Ammon's horn (tissue), 1 donor: ENCODE measurements around the gene RAMP1.
"Not testable (repeated sequence)": the region's sequence is repeated elsewhere in the genome, so short reads cannot be mapped to it uniquely, and the experiment has no call there.

ENCODE experiments used
- DNase-seq: peaks from one replicate; pipeline ENCODE4 v3.0.0-alpha.2; 2016; ENCODE audit warnings: low spot score

The RAMP1 gene

GRCh38 chr2:237917696-237918374 lies 58.4 kb downstream of the RAMP1 start:
- DNase-seq, result no peak

DNA sequence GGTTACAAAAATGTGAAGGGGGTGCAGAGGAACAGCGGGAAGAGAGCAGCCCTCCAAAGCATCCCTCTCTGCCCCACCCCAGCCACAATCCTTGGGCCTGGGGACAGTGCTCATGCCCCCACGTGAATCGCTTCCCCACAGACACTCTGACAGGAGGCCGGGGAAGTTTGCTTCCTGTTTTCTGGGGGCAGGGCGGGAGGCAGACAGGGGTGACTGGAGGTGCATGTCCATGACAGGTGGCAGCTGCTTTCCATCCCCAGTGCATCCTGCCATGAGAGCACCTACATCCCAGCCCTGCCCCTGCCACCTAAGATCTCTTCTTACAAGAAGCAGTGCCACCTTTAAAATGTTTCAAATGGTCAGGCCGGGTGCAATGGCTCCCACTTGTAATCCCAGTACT lies 60.2 kb downstream of the RAMP1 start:
- no peak for DNase-seq

DNA sequence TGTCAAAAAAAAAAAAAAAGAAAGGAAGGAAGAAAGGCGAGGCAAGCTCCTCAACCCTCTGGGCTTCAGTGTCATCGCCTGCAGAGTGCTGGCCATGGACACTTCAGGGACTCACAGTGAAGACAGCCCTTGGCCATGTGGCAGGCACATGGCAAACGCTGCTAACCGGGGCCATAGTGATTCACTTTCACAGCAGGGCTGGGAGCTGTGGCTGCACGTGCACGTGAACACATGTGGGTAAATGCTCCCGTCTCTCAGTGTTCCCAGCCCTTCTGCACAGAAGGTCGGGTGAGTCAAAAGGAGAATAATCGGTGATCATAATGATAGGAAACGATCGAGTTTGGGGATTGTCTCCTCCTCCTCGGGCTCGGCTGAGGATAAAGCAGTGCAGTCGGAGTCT lies 61.2 kb downstream of the RAMP1 start:
- no peak for DNase-seq

- DNase-seq, result no peak
These were observed 62.6 kb downstream of the RAMP1 start for GRCh38 chr2:237921967-237922492.

DNA sequence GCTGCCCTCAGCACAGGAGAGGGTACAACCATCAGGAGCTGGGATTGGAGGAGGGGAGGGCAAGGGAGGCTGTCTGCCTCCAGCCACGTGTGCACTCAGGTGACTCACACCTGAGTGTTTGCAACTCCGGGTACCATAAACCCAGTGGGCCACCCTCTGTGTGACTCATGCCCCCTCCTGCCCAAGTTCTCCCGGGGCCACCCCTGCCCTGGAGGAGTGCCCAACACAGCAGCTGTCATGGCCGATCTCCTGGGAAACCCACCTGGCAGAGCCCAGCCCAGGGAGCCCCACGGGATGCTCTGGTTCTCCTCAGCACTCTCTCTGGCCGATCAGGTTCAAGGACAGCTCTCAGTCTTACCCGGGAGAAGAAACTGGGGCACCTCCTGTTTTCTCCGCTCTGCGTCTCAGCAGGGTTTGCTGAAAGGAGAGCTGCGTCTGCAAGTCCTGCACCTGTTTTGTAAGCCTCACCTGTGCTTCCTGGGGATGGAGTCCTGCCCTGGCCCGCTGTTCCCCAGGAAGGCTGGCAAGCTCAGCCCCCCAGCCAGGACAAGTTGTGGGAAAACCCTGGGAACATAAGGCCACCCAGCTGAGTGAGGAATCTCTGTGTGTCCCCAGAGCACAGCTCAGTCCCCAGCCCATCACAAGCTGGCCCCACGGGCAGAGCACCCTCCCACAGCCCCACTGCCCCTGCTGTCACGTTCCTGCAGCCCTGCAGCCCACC lies 63.4 kb downstream of the RAMP1 start:
- DNase-seq, result no peak

GRCh38 chr2:237923481-237924163 lies 64.2 kb downstream of the RAMP1 start:
- no peak for DNase-seq

DNA sequence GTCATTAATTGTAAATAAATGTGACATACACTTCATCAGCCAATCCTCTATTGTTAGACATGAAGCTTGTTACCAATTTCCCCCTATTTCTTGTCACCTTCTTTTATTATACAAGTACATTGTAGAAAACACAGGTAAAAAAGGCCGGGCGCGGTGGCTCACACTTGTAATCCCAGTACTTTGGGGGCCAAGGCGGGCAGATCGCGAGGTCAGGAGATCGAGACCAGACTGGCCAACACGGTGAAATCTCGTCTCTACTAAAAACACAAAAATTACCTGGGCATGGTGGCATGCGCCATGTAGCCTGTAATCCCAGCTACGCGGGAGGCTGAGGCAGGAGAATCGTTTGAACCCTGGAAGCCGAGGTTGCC lies 64.7 kb downstream of the RAMP1 start:
- DNase-seq, result no peak

DNA sequence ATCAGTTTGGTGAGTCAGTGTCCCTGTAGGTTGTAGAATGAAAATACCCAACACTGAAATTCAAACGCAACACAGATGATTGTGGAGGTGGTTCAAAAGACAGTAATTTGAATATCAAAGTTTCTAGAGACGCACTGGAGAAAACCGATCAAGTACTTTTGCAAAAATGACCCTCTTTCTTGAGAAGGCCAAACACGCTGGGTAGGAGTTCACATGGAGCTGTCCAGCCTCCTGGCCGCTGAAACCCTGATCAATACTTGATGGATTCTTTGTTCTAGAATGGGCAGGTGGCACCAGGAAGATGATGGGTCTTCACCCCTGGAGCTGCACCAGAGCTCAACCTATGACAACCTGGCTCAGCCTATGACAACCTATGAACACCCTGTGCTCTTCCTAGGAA lies 67.7 kb downstream of the RAMP1 start:
- DNase-seq, result peak; percentile 38

GRCh38 chr2:237927986-237928385 lies 68.6 kb downstream of the RAMP1 start:
- DNase-seq, result no peak

DNA sequence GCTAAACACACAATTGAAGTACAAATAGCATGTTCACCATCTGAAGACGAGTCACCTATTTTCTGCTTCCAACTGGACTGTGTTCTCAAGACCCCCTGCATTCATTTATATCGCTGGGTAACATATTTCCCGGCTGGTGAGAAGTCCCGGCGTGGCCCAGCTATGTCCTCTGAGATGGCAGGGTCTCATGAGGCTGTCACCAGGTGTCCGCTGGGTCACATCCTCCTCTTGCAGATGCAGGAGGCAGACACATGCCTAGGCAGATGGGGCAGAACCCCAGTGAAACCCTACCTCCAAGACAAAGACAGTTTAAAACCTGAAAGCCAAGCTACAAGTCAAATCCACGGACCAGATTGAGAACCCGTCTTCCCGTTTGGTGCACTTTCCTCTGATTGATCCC lies 70.6 kb downstream of the RAMP1 start:
- DNase-seq, result no peak

- DNase-seq, result peak; percentile 71
These were observed 71.8 kb downstream of the RAMP1 start for GRCh38 chr2:237931205-237931721.

DNA sequence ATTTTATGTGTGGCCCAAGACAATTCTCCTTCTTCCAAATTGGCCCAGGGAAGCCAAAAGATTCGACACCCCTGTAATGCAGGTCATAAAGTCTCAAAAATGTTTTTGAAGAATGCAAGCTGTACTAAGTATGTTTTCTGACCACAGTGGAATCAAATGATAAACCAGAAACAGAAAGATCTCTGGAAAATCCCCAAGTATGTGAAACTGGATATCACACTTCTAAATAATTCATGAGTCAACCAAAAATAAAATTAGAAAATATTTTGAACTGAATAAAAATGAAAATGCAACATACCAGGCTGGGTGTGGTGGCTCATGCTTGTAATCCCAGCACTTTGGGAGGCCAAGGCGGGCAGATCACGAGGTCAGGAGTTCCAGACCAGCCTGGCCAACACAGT lies 73.3 kb downstream of the RAMP1 start:
- DNase-seq, result no peak

DNA sequence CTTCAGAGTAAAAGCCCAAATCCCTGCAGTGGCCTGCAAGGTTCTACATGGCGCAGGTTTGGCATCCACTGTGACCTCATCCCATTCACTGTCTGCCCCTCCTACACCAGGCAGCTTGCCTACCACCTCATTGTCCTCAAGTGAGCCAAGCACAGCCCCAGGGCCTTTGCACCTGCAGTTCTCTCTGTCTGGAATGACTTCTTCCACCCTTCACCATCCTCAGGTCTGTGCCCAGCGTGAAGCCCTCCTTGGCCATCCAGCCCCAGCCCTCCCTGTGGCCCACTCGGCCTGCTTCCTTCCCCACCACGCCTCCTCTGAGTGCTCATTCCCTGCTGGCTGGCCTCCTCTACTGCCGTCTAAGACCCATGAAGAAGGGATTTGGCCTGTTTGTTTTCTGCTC lies 74.8 kb downstream of the RAMP1 start:
- no peak for DNase-seq

DNA sequence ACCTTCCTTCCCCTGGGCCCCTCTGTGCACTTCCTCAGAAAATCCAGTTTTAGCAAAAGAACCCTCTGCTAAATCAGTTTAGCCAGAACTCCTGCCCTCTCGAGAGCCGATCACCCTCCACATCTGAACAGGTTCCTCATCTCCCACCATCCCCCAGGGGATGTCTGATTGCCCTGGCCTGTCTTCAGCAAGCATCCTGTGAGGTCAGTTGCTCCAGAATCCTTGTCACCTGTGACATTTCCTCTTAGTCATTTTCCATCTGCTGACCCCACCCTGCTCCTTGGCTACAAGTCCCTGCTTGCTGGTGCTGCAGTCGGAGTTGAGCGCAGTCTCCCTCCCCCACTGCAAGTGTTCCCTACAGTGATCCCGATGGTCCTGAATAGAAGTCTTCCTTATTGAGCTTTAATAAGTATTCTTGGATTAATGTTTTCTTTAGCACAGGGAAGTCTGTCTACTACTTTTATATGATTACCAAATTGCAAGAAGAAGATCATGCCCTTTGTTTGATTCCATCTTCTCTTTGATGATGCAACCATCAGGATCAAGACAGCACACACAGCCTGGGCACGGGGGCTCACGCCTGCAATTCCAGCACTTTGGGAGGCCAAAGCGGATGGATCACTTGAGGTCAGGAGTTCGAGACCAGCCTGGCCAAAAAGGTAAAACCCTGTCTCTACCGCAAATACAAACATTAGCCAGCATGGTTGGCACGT lies 76.5 kb downstream of the RAMP1 start:
- no peak for DNase-seq

DNA sequence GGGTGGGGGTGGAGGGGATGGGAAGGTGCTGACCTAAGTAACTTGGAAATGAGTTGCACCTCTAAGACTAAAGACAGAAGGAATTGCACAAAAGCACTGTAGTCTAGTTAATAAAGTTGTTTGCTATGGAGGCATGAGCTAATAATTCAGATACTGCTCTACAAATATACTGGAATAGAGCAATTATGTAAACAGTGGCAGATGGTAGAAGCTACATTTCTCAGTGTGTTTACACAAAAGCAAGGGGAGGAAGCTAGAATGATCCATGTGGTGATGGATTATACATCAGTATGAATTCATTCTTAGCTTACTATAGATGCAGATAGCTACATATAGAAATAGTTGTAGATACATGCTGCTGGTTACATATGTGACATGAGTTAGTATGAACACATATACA lies 79.8 kb downstream of the RAMP1 start:
- no peak for DNase-seq

DNA sequence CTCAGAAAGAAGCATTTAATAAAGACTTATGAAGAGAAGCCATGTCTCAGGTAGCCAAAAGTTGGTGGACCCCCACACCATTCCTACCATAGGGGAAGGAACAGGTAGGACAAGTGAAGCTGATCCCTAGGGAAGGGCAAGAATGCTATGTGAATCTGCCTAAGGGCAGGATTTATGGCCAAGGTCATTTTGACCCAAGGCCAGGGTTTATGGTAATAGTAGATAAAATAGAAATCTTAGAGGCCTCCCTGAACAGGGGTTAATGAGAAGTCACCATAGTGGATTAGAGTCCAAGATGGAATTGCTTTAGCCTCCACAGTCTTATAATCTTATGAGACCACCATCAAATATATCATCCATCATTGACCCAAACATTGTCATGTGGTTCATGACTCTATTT lies 81.4 kb downstream of the RAMP1 start:
- no peak for DNase-seq

DNA sequence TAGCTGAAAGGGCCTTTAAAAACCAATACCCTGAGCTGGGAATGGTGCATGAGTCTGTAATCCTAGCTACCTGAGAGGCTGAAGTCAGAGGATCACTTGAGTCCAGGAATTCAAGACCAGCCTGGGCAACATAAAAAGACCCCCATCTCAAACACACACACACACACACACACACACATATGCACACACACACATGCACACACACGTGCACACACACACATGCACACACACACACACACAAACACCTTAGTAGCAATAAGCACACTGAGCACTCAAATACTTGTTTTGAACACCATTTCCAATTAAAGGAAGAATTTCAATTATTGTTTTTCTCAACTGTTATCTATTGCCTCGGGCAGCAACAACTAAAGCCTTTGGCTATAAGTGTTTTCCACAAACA lies 81.8 kb downstream of the RAMP1 start:
- no peak for DNase-seq

DNA sequence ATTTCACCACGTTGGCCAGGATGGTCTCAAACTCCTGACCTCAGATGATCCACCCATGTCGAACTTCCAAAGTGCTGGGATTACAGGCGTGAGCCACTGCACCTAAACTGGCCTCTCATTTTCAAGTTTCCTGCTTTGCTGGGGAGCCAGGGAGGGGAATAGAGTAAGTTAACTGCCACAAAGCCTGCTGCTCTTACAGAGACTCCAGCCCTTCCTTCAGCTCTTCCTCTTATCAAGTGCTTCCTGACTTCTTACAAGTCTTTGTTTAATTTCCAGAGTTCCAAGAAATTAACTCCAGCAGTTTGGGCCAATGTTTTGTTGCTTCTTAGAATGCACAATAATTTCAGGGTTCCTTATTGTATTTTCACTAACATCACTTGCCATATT lies 83.1 kb downstream of the RAMP1 start:
- DNase-seq, result no peak

- peak; percentile 71 for DNase-seq
These were observed 84.1 kb downstream of the RAMP1 start for GRCh38 chr2:237943395-237944094.

DNA sequence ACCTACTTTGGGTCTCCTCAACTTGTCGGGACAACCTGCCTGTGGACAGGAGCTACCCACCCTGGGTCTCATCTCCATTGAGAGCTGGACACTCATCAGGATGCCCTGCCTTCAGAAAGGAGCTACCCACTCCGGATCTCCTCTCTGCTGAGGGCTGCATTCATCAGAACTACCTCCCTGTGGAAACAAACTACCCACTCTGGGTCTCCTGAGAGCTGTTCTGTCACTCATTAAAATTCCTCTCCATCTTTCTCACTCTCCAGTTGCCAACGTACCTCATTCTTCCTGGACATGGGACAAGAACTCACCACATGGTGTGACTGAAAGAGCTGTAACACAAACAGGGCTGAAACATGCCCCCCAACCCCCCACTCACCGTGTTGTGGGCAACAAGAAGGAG lies 84.9 kb downstream of the RAMP1 start:
- DNase-seq, result no peak

DNA sequence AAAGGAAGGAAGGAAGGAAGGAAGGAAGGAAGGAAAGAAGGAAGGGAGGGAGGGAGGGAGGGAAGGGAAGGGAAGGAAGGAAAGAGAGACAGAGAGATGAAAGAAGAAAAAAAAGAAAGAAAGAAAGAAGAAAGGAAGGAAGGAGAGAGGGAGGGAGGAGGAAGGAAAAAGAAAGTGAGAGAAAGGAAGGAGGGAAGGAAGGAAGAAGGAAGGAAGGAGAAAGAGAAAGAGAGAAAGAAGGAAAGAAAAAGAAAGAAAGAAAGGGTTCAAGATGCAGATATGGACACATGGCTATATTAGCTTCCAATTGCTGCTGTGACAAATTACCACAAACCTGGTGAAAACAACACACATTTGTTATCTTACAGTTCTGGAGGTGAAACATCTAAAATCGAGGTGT lies 87.0 kb downstream of the RAMP1 start:
- DNase-seq, result no peak

- not testable (repeated sequence) for DNase-seq
These were observed 91.9 kb downstream of the RAMP1 start for GRCh38 chr2:237951354-237951753.
